Nephron (organoid): ENCODE data around the gene HOXC9.

ENCODE experiments used
- H3K27ac Mint-ChIP-seq, 3 experiments: 2 replicates each; pipeline ENCODE4 v1.8.0; 2020; ENCODE audit warnings: mixed read lengths in 3 of 3, mild to moderate bottlenecking in 2 of 3, moderate library complexity in 1 of 3
- H3K27me3 Mint-ChIP-seq: 2 replicates; pipeline ENCODE4 v1.8.0; 2021; ENCODE audit warnings: low read depth, mild to moderate bottlenecking, moderate library complexity, mixed read lengths
- H3K36me3 Mint-ChIP-seq: 2 replicates; pipeline ENCODE4 v1.8.0; 2020; ENCODE audit warnings: low read depth, mixed read lengths
- H3K4me1 Mint-ChIP-seq: 2 replicates; pipeline ENCODE4 v1.8.0; 2020; ENCODE audit warnings: mixed read lengths
- H3K4me3 Mint-ChIP-seq, 3 experiments: 2 replicates each; pipeline ENCODE4 v1.8.0; 2020; ENCODE audit warnings: mild to moderate bottlenecking in 3 of 3, mixed read lengths in 3 of 3, moderate library complexity in 2 of 3
- H3K9me3 Mint-ChIP-seq: 2 replicates; pipeline ENCODE4 v1.8.0; 2020; ENCODE audit warnings: mixed read lengths
- TF ChIP-seq, protein P1 (sequence below), 3 experiments: fragments of 200-600 bp; sonication (generic); IDR thresholded peaks; one replicate each; pipeline ENCODE4 v1.5.0; 2021; ENCODE audit warnings: antibody characterized with exemption in 3 of 3; ENCODE audit not compliant: unreplicated experiment in 3 of 3

Gene HOXC9

DNA sequence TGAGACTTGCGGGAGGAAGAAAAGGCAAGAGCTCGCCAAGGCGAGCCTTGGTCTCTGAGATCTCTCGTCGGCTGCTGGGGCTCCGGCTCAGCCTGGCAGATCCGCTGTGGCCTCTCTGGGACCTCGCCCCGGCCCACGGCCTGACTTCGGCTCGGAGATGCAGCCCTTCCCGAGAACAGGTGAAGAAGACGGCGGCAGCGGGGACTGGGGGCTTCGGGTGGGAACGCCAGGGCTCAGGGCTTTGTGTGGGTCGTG lies 6.0 kb upstream of the HOXC9 start:
- Mint-ChIP-seq H3K4me3 (peak overlapping the region; percentile 95 to 99 (median 96)), H3K36me3 (peaks cover 36% of the 10 kb centered on the region), H3K4me1 (peaks cover 73% of the 10 kb centered on the region), H3K27ac (peak overlapping the region; percentile 95 to 100 (median 100)), H3K9me3 (no peaks in the 10 kb centered on the region), H3K27me3 (peaks cover 77% of the 10 kb centered on the region)
- TF ChIP-seq, protein P1, sequence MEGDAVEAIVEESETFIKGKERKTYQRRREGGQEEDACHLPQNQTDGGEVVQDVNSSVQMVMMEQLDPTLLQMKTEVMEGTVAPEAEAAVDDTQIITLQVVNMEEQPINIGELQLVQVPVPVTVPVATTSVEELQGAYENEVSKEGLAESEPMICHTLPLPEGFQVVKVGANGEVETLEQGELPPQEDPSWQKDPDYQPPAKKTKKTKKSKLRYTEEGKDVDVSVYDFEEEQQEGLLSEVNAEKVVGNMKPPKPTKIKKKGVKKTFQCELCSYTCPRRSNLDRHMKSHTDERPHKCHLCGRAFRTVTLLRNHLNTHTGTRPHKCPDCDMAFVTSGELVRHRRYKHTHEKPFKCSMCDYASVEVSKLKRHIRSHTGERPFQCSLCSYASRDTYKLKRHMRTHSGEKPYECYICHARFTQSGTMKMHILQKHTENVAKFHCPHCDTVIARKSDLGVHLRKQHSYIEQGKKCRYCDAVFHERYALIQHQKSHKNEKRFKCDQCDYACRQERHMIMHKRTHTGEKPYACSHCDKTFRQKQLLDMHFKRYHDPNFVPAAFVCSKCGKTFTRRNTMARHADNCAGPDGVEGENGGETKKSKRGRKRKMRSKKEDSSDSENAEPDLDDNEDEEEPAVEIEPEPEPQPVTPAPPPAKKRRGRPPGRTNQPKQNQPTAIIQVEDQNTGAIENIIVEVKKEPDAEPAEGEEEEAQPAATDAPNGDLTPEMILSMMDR (IDR thresholded peaks at IDR 0.05; ENCODE audit: unreplicated experiment in 3 of 3): no peak

DNA sequence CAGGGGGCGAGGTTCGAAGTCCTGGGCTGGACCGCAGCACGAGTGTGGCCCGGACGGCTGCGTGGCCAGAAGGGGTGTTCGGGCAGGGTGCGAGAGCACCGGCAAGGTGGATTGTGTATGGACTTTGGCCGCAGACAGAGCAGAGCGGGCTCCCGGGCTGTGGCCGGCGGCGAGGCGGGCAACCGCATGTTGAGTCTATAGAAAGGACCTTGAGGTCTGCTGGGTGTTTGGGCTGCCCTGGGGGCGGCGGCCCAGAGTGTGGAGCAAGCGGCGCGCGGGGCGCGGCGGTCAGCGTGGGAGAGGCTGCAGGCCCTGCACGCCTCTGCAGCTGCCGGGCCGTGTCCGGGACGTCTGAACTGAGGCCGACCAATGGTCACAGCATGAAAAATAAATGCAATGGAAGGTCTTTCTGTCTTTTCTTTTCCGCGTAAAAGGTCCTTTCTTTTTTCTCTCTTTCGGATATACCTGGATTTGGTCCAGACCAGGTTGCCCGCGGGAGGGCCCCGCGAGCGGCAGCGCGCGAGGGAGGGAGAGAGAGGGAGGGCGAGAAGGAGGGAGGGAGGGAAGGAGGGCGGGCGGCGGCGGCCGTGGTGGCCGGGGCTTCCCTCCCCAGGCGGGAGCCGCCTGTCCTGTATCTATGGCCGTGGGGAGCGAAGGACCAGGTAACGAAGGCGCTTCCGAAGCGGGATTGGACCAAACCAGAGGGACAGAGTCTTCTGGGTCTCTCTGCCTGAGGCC lies 5.5 kb upstream of the HOXC9 start:
- peak overlapping the region; percentile 95 to 99 (median 96) for H3K4me3 Mint-ChIP-seq
- H3K4me1 Mint-ChIP-seq: peaks cover 69% of the 10 kb centered on the region
- TF ChIP-seq, protein P1 (IDR thresholded peaks at IDR 0.05; ENCODE audit: unreplicated experiment in 3 of 3): no peak
- peak overlapping the region; percentile 95 to 100 (median 100) for H3K27ac Mint-ChIP-seq
- H3K27me3 Mint-ChIP-seq: peaks cover 72% of the 10 kb centered on the region
- H3K36me3 Mint-ChIP-seq: peaks cover 33% of the 10 kb centered on the region
- no peaks in the 10 kb centered on the region for H3K9me3 Mint-ChIP-seq

DNA sequence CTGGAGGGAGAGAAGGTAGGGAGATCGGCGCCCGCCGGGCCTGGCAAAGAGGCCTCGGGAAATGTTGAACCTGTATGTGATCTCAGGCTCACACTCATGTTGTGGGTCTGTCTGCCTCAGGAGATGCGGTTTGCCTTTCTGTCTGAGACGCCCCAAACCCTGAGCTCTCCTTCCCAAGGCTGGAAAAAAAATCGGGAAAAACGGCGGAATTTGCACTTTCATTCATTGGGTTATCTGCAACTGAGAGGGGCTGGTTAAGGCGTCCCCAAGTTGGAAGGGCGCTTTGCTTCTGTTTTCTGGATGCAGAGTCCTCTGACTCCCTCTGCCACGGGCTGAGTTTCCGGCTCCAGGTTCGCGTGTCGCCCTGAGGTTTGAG lies 5.0 kb upstream of the HOXC9 start:
- H3K36me3 Mint-ChIP-seq: peaks cover 28% of the 10 kb centered on the region
- peak overlapping the region; percentile 95 to 99 (median 96) for H3K4me3 Mint-ChIP-seq
- H3K27me3 Mint-ChIP-seq: peaks cover 66% of the 10 kb centered on the region
- TF ChIP-seq, protein P1 (IDR thresholded peaks at IDR 0.05; ENCODE audit: unreplicated experiment in 3 of 3): no peak
- no peaks in the 10 kb centered on the region for H3K9me3 Mint-ChIP-seq
- H3K27ac Mint-ChIP-seq: peak overlapping the region; percentile 95 to 100 (median 100)
- peaks cover 64% of the 10 kb centered on the region for H3K4me1 Mint-ChIP-seq

DNA sequence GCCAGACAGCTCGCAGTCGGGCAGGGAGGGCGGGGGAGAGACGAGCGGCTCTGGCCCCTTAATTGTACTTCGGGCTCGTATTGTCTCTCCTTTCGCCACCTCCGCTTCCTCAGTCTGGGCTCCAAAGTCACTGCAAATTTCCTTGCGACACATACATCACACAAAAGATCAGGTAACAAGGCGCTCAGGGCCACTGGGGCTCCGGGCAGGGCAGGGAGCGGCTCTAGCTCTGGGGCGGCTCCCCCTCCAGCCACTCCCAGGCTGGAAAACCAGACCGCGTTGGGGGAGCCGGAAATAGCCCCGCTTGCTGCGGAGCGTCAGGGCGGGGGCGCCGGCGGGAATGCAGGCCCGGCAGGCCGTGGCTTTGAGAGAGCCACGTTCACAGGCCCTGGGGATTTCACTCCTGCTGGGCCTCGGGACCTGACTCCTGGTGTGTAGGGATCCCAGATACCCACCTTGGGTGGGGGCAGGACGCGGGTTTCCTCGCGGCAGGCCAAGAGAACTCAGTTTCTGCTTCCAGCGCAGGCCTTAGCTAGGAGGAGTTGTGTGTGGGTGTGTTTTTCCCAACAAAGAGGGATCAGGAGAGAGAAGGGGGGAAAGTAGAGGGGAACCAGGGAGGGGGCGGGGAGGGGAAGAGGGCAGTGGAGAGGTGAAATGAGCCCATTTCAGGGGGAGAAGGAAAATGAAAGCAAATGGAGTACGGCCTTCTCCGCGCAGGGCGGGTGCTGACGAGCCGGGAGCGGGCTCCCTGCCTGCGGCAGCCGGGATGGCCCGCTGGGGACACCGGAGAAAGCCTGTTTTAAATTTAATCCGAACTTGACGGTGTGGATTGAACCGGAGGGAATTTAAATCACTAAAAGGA lies 4.4 kb upstream of the HOXC9 start:
- H3K27me3 Mint-ChIP-seq: peaks cover 60% of the 10 kb centered on the region
- peaks cover 57% of the 10 kb centered on the region for H3K4me1 Mint-ChIP-seq
- H3K27ac Mint-ChIP-seq: peak overlapping the region; percentile 95 to 100 (median 100)
- H3K4me3 Mint-ChIP-seq: peak overlapping the region; percentile 95 to 99 (median 96)
- no peaks in the 10 kb centered on the region for H3K9me3 Mint-ChIP-seq
- H3K36me3 Mint-ChIP-seq: peaks cover 22% of the 10 kb centered on the region
- TF ChIP-seq, protein P1 (IDR thresholded peaks at IDR 0.05; ENCODE audit: unreplicated experiment in 3 of 3): no peak

DNA sequence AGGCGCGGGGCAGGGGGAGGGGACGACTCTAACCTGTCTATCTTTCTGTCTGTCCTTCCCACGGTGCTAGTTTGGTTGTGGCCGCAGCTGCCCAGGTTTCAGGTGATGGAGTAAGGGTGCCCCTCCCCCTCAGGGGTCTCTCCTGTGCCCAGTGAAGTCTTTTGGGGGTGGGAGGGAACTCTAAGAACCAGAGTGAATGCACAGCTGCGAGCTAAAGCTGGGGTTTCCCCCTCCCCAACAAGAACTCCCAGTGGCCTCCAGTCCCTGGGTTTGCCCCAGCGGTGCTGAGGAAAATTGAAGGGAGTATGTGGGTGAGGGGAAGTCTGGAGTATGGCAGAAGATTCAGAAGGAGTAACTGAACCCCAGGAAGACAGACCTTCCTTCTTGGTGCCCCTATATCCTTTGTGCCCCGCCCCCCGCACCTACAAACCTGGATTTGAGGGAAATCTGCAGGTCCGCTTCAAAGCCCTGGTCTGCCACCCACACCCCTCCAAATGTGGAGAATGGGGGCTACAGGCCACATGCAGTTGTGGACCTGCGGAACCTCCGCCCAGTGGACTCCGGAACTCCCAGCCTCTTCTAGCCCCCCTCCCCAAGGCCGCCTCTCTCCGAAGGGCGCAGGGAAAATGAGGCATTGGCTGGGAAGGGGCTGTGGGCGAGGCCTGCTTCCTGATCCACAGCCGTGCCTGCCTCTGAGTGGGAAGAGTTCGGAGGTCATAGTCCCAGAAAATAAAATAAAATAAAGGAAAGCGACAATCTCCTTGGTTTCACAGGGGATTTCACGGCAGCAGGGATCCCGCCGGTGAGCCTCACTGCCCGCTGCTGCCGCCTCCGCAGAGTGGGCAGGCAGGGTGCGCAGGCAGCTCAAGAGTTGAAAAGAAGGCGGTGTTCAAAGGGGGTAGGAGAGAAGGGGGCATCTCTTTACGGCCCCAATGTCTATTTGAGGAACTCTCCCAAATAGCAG lies 3.4 kb upstream of the HOXC9 start:
- H3K36me3 Mint-ChIP-seq: peaks cover 18% of the 10 kb centered on the region
- H3K4me3 Mint-ChIP-seq: peak overlapping the region; percentile 95 to 99 (median 96)
- TF ChIP-seq, protein P1 (IDR thresholded peaks at IDR 0.05; ENCODE audit: unreplicated experiment in 3 of 3): no peak
- H3K27ac Mint-ChIP-seq: peak overlapping the region; percentile 95 to 100 (median 100)
- peaks cover 51% of the 10 kb centered on the region for H3K27me3 Mint-ChIP-seq
- H3K4me1 Mint-ChIP-seq: peaks cover 52% of the 10 kb centered on the region
- no peaks in the 10 kb centered on the region for H3K9me3 Mint-ChIP-seq
